LNCAP (cell line): ENCODE data around the gene CPA1.

Experiments used
- TF ChIP-seq, protein P1 (sequence below): fragments of 450-650 bp; IDR thresholded peaks from 2 replicates; pipeline ENCODE4 v1.5.1; 2017; ENCODE audit warnings: mild to moderate bottlenecking

Gene CPA1

DNA sequence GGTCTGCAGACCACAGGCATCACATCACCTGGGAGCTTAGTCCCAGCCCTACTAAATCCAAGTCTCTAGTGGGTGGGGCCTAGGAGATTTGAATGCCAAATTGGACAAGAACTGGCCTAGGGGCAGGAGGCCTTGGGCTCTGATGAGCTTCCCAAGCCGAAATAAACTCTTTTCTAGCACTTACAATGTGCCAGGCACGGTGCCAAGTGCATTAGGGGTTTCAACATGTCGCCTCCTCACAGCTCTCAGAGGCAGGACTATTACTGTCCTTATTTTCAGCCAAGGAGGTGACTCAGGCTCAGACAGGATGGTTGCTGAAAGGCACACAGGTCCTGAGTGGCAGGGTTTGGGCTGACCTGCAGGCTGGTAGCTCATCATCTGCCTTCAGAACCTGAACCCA is 9.2 kb upstream of the CPA1 start:
- TF ChIP-seq, protein P1, sequence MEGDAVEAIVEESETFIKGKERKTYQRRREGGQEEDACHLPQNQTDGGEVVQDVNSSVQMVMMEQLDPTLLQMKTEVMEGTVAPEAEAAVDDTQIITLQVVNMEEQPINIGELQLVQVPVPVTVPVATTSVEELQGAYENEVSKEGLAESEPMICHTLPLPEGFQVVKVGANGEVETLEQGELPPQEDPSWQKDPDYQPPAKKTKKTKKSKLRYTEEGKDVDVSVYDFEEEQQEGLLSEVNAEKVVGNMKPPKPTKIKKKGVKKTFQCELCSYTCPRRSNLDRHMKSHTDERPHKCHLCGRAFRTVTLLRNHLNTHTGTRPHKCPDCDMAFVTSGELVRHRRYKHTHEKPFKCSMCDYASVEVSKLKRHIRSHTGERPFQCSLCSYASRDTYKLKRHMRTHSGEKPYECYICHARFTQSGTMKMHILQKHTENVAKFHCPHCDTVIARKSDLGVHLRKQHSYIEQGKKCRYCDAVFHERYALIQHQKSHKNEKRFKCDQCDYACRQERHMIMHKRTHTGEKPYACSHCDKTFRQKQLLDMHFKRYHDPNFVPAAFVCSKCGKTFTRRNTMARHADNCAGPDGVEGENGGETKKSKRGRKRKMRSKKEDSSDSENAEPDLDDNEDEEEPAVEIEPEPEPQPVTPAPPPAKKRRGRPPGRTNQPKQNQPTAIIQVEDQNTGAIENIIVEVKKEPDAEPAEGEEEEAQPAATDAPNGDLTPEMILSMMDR = no peak

GRCh38 chr7:130372402-130373165 is 7.7 kb upstream of the CPA1 start:
- TF ChIP-seq, protein P1 = no peak

DNA sequence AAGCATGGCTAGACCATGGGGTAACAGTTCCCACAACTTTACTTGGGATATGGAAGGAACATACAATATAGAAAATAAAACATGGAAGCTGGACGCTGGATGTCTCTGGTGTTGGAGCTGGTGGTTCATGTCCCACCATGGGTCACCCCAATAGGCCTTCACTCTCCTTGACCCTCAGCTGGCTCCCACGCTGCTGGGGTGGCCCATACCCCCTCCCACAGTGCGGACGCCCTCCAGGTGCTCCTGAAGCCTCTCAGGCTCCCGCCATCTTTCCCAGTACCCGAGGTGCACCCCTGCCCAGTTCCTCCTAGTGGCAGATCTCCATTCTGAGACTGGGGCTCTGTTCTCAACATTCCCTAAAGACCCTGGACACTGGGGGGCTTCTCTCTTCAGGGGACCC is 5.8 kb upstream of the CPA1 start:
- TF ChIP-seq, protein P1 = no peak

DNA sequence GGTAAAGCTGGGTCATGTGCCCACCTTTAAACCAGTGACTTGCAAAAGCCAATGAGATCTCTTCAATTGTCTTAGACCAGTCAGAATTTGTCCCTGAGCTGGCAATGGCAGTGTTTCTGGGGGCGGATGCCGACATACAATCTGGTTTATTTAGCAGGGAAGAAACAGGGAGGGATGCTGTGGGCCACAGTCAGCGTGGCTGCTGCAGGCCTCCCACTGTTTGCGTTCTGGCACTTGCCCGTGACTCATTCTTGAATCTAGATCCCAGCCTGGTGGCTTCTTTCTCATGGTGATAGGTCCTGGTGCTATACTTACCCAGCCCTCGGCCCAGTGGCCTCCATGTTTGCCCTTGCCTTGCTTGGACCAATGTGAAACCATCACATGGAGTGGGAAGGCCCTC is 3.1 kb upstream of the CPA1 start:
- TF ChIP-seq, protein P1 = no peak

DNA sequence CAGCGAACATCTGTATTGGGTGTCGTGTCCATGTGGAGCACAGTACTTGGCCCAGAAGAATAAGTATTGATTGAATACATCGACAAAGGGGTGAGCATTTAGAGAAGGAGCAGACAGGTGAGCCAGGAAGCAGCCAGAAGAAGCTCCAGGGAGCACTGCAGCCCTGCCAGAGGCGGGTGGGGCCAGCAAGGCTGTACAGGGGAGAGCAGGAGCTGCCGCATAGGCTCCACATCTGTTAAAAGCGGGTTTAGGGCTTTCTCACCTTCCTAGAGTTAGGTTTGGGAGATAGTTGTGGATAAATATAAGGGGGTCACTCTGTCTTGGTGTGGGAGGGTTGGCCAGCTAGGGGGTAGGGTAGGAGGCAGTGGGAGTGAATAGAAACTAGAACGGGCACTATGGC is 1.3 kb upstream of the CPA1 start:
- TF ChIP-seq, protein P1 = no peak

GRCh38 chr7:130379532-130379920 is 768 bp upstream of the CPA1 start:
- TF ChIP-seq, protein P1 = no peak

- TF ChIP-seq, protein P1 = no peak
Observed at GRCh38 chr7:130380861-130381455, 664 bp downstream of the CPA1 start.
